GM23338 (cell line): Measurements from ENCODE around the gene SGSH. TPM values are rescaled to one million over a fixed set of nuclear protein-coding genes. Genes with fewer than 3 reads are reported as not detected.

Experiments
- ATAC-seq: fragments of 200-7000 bp; cut with Tn5 transposase; 3 replicates; pipeline ENCODE4 v1.9.1; 2020
- DNase-seq: peaks from one replicate; pipeline ENCODE4 v3.0.0-alpha.2; 2015; ENCODE audit warnings: low spot score
- H2AFZ ChIP-seq: fragments of 200-600 bp; sonication (generic); 2 replicates; pipeline ENCODE4 v1.8.0; 2016; ENCODE audit warnings: antibody characterized with exemption, mild to moderate bottlenecking, moderate library complexity
- H3F3A ChIP-seq: fragments of 200-600 bp; sonication (generic); replicated peaks from 2 replicates; pipeline ENCODE4 v1.8.0; 2017; ENCODE audit warnings: antibody characterized with exemption, mixed run types, low read depth
- H3K27ac ChIP-seq: fragments of 200-600 bp; sonication (generic); 2 replicates; pipeline ENCODE4 v1.6.1; 2016; ENCODE audit warnings: low read depth
- H3K27me3 ChIP-seq: fragments of 200-600 bp; sonication (generic); 2 replicates; pipeline ENCODE4 v1.8.0; 2016; ENCODE audit warnings: mild to moderate bottlenecking, mixed run types, moderate library complexity; ENCODE audit not compliant: insufficient read depth
- H3K36me3 ChIP-seq: fragments of 200-600 bp; sonication (generic); 2 replicates; pipeline ENCODE4 v1.8.0; 2016; ENCODE audit warnings: mild to moderate bottlenecking; ENCODE audit not compliant: insufficient read depth
- H3K4me1 ChIP-seq: fragments of 200-600 bp; sonication (generic); 2 replicates; pipeline ENCODE4 v1.8.0; 2016; ENCODE audit warnings: mild to moderate bottlenecking, moderate library complexity; ENCODE audit not compliant: insufficient read depth
- H3K4me2 ChIP-seq: fragments of 200-600 bp; sonication (generic); 2 replicates; pipeline ENCODE4 v1.7.1; 2017; ENCODE audit warnings: mixed run types
- H3K4me3 ChIP-seq: fragments of 200-600 bp; sonication (generic); 2 replicates; pipeline ENCODE4 v1.6.1; 2016; ENCODE audit warnings: mixed run types
- H3K79me2 ChIP-seq: fragments of 200-600 bp; sonication (generic); replicated peaks from 2 replicates; pipeline ENCODE4 v1.8.0; 2017; ENCODE audit warnings: mild to moderate bottlenecking; ENCODE audit not compliant: insufficient read depth
- H3K9me2 ChIP-seq: fragments of 200-600 bp; sonication (generic); 2 replicates; pipeline ENCODE4 v1.8.0; 2017; ENCODE audit not compliant: insufficient read depth
- H4K20me1 ChIP-seq: fragments of 200-600 bp; sonication (generic); replicated peaks from 2 replicates; pipeline ENCODE4 v1.8.0; 2017; ENCODE audit warnings: mild to moderate bottlenecking; ENCODE audit not compliant: insufficient read depth
- H3K27ac Mint-ChIP-seq: 2 replicates; pipeline ENCODE4 v1.8.0; 2020; ENCODE audit warnings: inconsistent platforms, mild to moderate bottlenecking, moderate library complexity, mixed read lengths
- H3K27me3 Mint-ChIP-seq: 3 replicates; pipeline ENCODE4 v1.8.0; 2022; ENCODE audit warnings: low read depth, mild to moderate bottlenecking, moderate library complexity, mixed read lengths, inconsistent platforms; ENCODE audit not compliant: insufficient read depth, poor library complexity
- H3K36me3 Mint-ChIP-seq: 3 replicates; pipeline ENCODE4 v1.8.0; 2021; ENCODE audit warnings: low read depth, mild to moderate bottlenecking, inconsistent platforms, moderate library complexity, mixed read lengths
- H3K4me1 Mint-ChIP-seq: 3 replicates; pipeline ENCODE4 v1.8.0; 2020; ENCODE audit warnings: mild to moderate bottlenecking, inconsistent platforms, mixed read lengths
- H3K4me3 Mint-ChIP-seq: 3 replicates; pipeline ENCODE4 v1.8.0; 2021; ENCODE audit warnings: moderate library complexity, mild to moderate bottlenecking, inconsistent platforms, mixed read lengths
- H3K9me3 Mint-ChIP-seq: 3 replicates; pipeline ENCODE4 v1.8.0; 2020; ENCODE audit warnings: moderate library complexity, mild to moderate bottlenecking, inconsistent platforms, mixed read lengths
- CREB1 ChIP-seq: fragments of 250-450 bp; sonication (Bioruptor Pico); IDR thresholded peaks from 2 replicates; pipeline ENCODE4 v1.5.0; 2020; ENCODE audit warnings: low read depth, mild to moderate bottlenecking, moderate library complexity
- CTCF ChIP-seq, 2 experiments: fragments of 200-600 bp in 1 of 2; sonication (generic) in 1 of 2; conservative IDR thresholded peaks; 2 replicates each; pipeline versions ENCODE4 v1.5.1 to v1.6.1; 2016 to 2017; ENCODE audit warnings: antibody characterized with exemption in 2 of 2, low read depth in 2 of 2, mild to moderate bottlenecking in 2 of 2, moderate library complexity in 1 of 2
- ETS1 ChIP-seq: IDR thresholded peaks from 2 replicates; pipeline ENCODE4 v1.6.1; 2016; ENCODE audit warnings: antibody characterized with exemption
- EZH2 ChIP-seq: fragments of 200-600 bp; sonication (generic); IDR thresholded peaks from one replicate; pipeline ENCODE4 v1.8.0; 2017; ENCODE audit warnings: antibody characterized with exemption, mild to moderate bottlenecking, low read depth; ENCODE audit not compliant: unreplicated experiment
- EZH2phosphoT487 ChIP-seq: fragments of 200-600 bp; sonication (generic); IDR thresholded peaks from one replicate; pipeline ENCODE4 v1.8.1; 2018; ENCODE audit warnings: antibody characterized with exemption; ENCODE audit not compliant: unreplicated experiment
- JUNB ChIP-seq: IDR thresholded peaks from one replicate; pipeline ENCODE4 v1.6.1; 2016; ENCODE audit warnings: antibody characterized with exemption; ENCODE audit not compliant: unreplicated experiment
- NANOG ChIP-seq: IDR thresholded peaks from 2 replicates; pipeline ENCODE4 v1.6.1; 2016; ENCODE audit warnings: antibody characterized with exemption, borderline replicate concordance
- POLR2AphosphoS5 ChIP-seq: IDR thresholded peaks from 2 replicates; pipeline ENCODE4 v1.6.1; 2016; ENCODE audit warnings: antibody characterized with exemption, low read depth
- REST ChIP-seq: IDR thresholded peaks from one replicate; pipeline ENCODE4 v1.6.1; 2018; ENCODE audit warnings: antibody characterized with exemption; ENCODE audit not compliant: unreplicated experiment
- STAT1 ChIP-seq: IDR thresholded peaks from one replicate; pipeline ENCODE4 v1.6.1; 2016; ENCODE audit warnings: antibody characterized with exemption; ENCODE audit not compliant: unreplicated experiment
- ZNF114 ChIP-seq: fragments of 250-450 bp; sonication (Bioruptor Pico); IDR thresholded peaks from 2 replicates; pipeline ENCODE4 v1.5.0; 2020; ENCODE audit warnings: mild to moderate bottlenecking, moderate library complexity
- ZNF331 ChIP-seq: fragments of 250-450 bp; sonication (Bioruptor Pico); IDR thresholded peaks from 2 replicates; pipeline ENCODE4 v1.5.0; 2020; ENCODE audit warnings: low read depth, mild to moderate bottlenecking, moderate library complexity
- ZNF462 ChIP-seq: fragments of 250-450 bp; sonication (Bioruptor Pico); IDR thresholded peaks from 2 replicates; pipeline ENCODE4 v1.5.0; 2020; ENCODE audit warnings: mild to moderate bottlenecking, moderate library complexity
- polyA plus RNA-seq: library from polyadenylated mRNA; unstranded; fragments of >200 nt; fragmentation: Nextera tagmentation; extraction: Ambion mirVana; gene quantifications from 2 replicates; pipeline ENCODE4 v1.2.1, GENCODE V29; 2016
- total RNA-seq: library from RNA; depleted of rRNA; stranded (reverse); fragments of >200 nt; shearing (Covaris generic); gene quantifications from 2 replicates; pipeline ENCODE4 v1.2.3, GENCODE V29; 2014

SGSH gene
- total and polyA plus RNA-seq, 2 experiments from 2014 or later = 9.6 to 17.5 TPM

- peaks cover 14% of the 10 kb centered on the region for H3K27me3 Mint-ChIP-seq
- H3K36me3 ChIP-seq = no peaks in the 10 kb centered on the region
- no peak overlapping the region for H2AFZ ChIP-seq
- TF ChIP-seq ZNF462 (CRISPR knock-in tag) (no peak), ZNF114 (CRISPR knock-in tag) (no peak), NANOG (no peak), EZH2 (no peak), REST (no peak), POLR2AphosphoS5 (no peak), ETS1 (no peak), CREB1 (CRISPR knock-in tag) (no peak), JUNB (no peak), ZNF331 (no peak), CTCF (conservative IDR thresholded peaks at IDR 0.05; ENCODE audit: low read depth in 2 of 2) (no peak), EZH2phosphoT487 (no peak), STAT1 (no peak)
- H3K4me3 Mint-ChIP-seq = no peak overlapping the region
- DNase-seq = no peak
- no peaks in the 10 kb centered on the region for H3K27me3 ChIP-seq
- no peaks in the 10 kb centered on the region for H3K36me3 Mint-ChIP-seq
- H3K9me2 ChIP-seq = no peaks in the 10 kb centered on the region
- no peaks in the 10 kb centered on the region for H3K4me1 ChIP-seq
- no peak overlapping the region for H3K4me2 ChIP-seq
- H3K4me1 Mint-ChIP-seq = peaks cover 2% of the 10 kb centered on the region; the same call in 2 of the 3 replicates
- no peak overlapping the region for H3K4me3 ChIP-seq
- no peaks in the 10 kb centered on the region for H3K79me2 ChIP-seq
- 0 out of 2 replicates have a peak, but pooled peaks cover 1% of the 10 kb centered on the region for H3F3A ChIP-seq
- no peak overlapping the region for H3K27ac ChIP-seq
- H3K27ac Mint-ChIP-seq = no peak overlapping the region
- H3K9me3 Mint-ChIP-seq = no peaks in the 10 kb centered on the region
- H4K20me1 ChIP-seq = no peaks in the 10 kb centered on the region
- ATAC-seq = no peak
Observed at GRCh38 chr17:80187090-80187489, 33.0 kb downstream of the SGSH start.
